ENCODE measurements around the gene PRPH.

- no peak for TF ChIP-seq MEF2B (IDR thresholded peaks at IDR 0.05; ENCODE audit: partially characterized antibody, poor library complexity, severe bottlenecking)
- TF ChIP-seq ZBTB4 (CRISPR knock-in tag; IDR thresholded peaks at IDR 0.05) = no peak
- TF ChIP-seq CTCF (IDR thresholded peaks at IDR 0.05 in 2 of 3, conservative IDR thresholded peaks at IDR 0.05 in 1 of 3; ENCODE audit: control insufficient read depth in 2 of 3, extremely low read depth in 1 of 3, insufficient read depth in 1 of 3, low read depth in 3 of 3, low read length in 3 of 3) = no peak
- peak; percentile 95 for TF ChIP-seq NFYB (IDR thresholded peaks at IDR 0.05; ENCODE audit: insufficient read depth, low read depth, low read length)
- TF ChIP-seq NFXL1 (IDR thresholded peaks at IDR 0.05; ENCODE audit: borderline replicate concordance) = no peak
- TF ChIP-seq CHD2 (IDR thresholded peaks at IDR 0.05; ENCODE audit: borderline replicate concordance, low read depth, low read length) = peak; percentile 98
- no peak for TF ChIP-seq SIX5 (IDR thresholded peaks at IDR 0.05; ENCODE audit: low read depth, low read length, severe bottlenecking)
- no peak for TF ChIP-seq SMC3 (IDR thresholded peaks at IDR 0.05; ENCODE audit: borderline replicate concordance, low read length)
- TF ChIP-seq SUZ12 (IDR thresholded peaks at IDR 0.05; ENCODE audit: unreplicated experiment) = no peak
- peak; percentile 95 for TF ChIP-seq POLR2A (IDR thresholded peaks at IDR 0.05; ENCODE audit: low read depth, low read length)
- no peak for TF ChIP-seq ATF7 (IDR thresholded peaks at IDR 0.05; ENCODE audit: low read depth)
- no peak for TF ChIP-seq SRF (IDR thresholded peaks at IDR 0.05; ENCODE audit: low read depth in 2 of 2, low read length in 2 of 2)
- no peak for TF ChIP-seq SKIL (IDR thresholded peaks at IDR 0.05; ENCODE audit: low read depth, poor library complexity, severe bottlenecking)
These were observed 28.0 kb downstream of the PRPH start, which contains the start of gene TROAP for GRCh38 chr12:49322708-49323523.
